WTC11 (cell line): ENCODE results near the gene SMYD5. TPM values are rescaled to one million over a fixed set of nuclear protein-coding genes. Genes with fewer than 3 reads are reported as not detected.

Experiments used
- ATAC-seq: fragments of 200-7000 bp; cut with Tn5 transposase; 2 replicates; pipeline ENCODE4 v1.10.0; 2021; ENCODE audit warnings: mild to moderate bottlenecking, moderate library complexity
- CTCF ChIA-PET: fragments of 300-600 bp; sonication (Branson Sonifier 250); formaldehyde crosslinking; loops from one replicate; lab custom pipeline; 2021; ENCODE audit warnings: antibody characterized with exemption; lab: Charles Lee
- POLR2A ChIA-PET: fragments of 350-600 bp; sonication (Branson Sonifier 250); formaldehyde crosslinking; loops from one replicate; lab custom pipeline; 2021; ENCODE audit warnings: antibody characterized with exemption; lab: Charles Lee
- DNase-seq: peaks from one replicate; pipeline ENCODE4 v3.0.0; 2021; ENCODE audit warnings: low spot score
- H3K27ac Mint-ChIP-seq: 2 replicates; pipeline ENCODE4 v1.8.0; 2021; ENCODE audit warnings: mixed read lengths
- H3K27me3 Mint-ChIP-seq: 2 replicates; pipeline ENCODE4 v1.8.0; 2021; ENCODE audit warnings: low read depth, mild to moderate bottlenecking, moderate library complexity, mixed read lengths
- H3K36me3 Mint-ChIP-seq: 2 replicates; pipeline ENCODE4 v1.8.0; 2021; ENCODE audit warnings: mixed read lengths
- H3K4me1 Mint-ChIP-seq: 2 replicates; pipeline ENCODE4 v1.8.0; 2022; ENCODE audit warnings: mixed read lengths
- H3K4me3 Mint-ChIP-seq: 2 replicates; pipeline ENCODE4 v1.8.0; 2021; ENCODE audit warnings: mild to moderate bottlenecking, moderate library complexity, mixed read lengths
- H3K9me3 Mint-ChIP-seq: 2 replicates; pipeline ENCODE4 v1.8.0; 2021; ENCODE audit warnings: mixed read lengths
- ATF2 ChIP-seq: sonication (generic); formaldehyde crosslinking; IDR thresholded peaks from 2 replicates; pipeline ENCODE4 v1.8.1; 2022; ENCODE audit warnings: low read depth, missing genetic modification reagents, borderline replicate concordance
- ATF6 ChIP-seq: sonication (generic); formaldehyde crosslinking; IDR thresholded peaks from 2 replicates; pipeline ENCODE4 v1.8.1; 2023; ENCODE audit warnings: mild to moderate bottlenecking, missing genetic modification reagents
- CREB1 ChIP-seq: sonication (generic); formaldehyde crosslinking; IDR thresholded peaks from 2 replicates; pipeline ENCODE4 v1.8.0; 2023; ENCODE audit warnings: mild to moderate bottlenecking, missing genetic modification reagents
- CTCF ChIP-seq: fragments of 200-600 bp; IDR thresholded peaks from 2 replicates; pipeline ENCODE4 v1.8.0; 2022; ENCODE audit warnings: antibody characterized with exemption
- E2F1 ChIP-seq: sonication (generic); formaldehyde crosslinking; IDR thresholded peaks from 2 replicates; pipeline ENCODE4 v1.8.0; 2022; ENCODE audit warnings: mild to moderate bottlenecking, missing genetic modification reagents
- FOXJ3 ChIP-seq: sonication (generic); formaldehyde crosslinking; IDR thresholded peaks from 2 replicates; pipeline ENCODE4 v1.9.0; 2021; ENCODE audit warnings: missing genetic modification reagents, mild to moderate bottlenecking, borderline replicate concordance
- PREB ChIP-seq: sonication (generic); formaldehyde crosslinking; IDR thresholded peaks from 2 replicates; pipeline ENCODE4 v1.8.1; 2022; ENCODE audit warnings: mild to moderate bottlenecking, missing genetic modification reagents, moderate library complexity, borderline replicate concordance
- SP1 ChIP-seq: sonication (generic); formaldehyde crosslinking; conservative IDR thresholded peaks from 2 replicates; pipeline ENCODE4 v1.8.1; 2022; ENCODE audit warnings: missing genetic modification reagents
- STAT6 ChIP-seq: sonication (generic); formaldehyde crosslinking; conservative IDR thresholded peaks from 2 replicates; pipeline ENCODE4 v1.8.1; 2023; ENCODE audit warnings: mild to moderate bottlenecking, low read depth, missing genetic modification reagents, moderate library complexity
- TP53 ChIP-seq: sonication (generic); formaldehyde crosslinking; IDR thresholded peaks from 2 replicates; pipeline ENCODE4 v1.8.1; 2023; ENCODE audit warnings: mild to moderate bottlenecking, missing genetic modification reagents
- ZNF416 ChIP-seq: fragments of 250-450 bp; sonication (Bioruptor Pico); IDR thresholded peaks from 2 replicates; pipeline ENCODE4 v1.9.0; 2021; ENCODE audit warnings: mild to moderate bottlenecking, inconsistent platforms
- ZSCAN18 ChIP-seq: fragments of 250-450 bp; sonication (Bioruptor Pico); IDR thresholded peaks from 2 replicates; pipeline ENCODE4 v2.1.2; 2022; ENCODE audit warnings: mild to moderate bottlenecking, moderate library complexity
- total RNA-seq: library from RNA; stranded (reverse); gene quantifications from 3 replicates; pipeline ENCODE4 v1.2.3, GENCODE V29; 2021

Gene SMYD5
- total RNA-seq, 1 experiment from 2014 or later = 46.7 TPM

- CTCF ChIA-PET = interaction anchor here (1.1 to 1.8 kb wide), 2 partner anchors 43 to 282 kb away, joined by 3 to 5 read pairs; no protein-coding TSS in a partner anchor
- no peak; the same call in 1 of the 2 replicates for ATAC-seq
- no peak for TF ChIP-seq SP1
- TF ChIP-seq ZNF416 (CRISPR knock-in tag) = 0 out of 2 replicates have a peak, but pooled peaks have one; percentile 15
- TF ChIP-seq, all 79 proteins: peak for 1
- no peaks in the 10 kb centered on the region; the same call in 1 of the 2 replicates for H3K27me3 Mint-ChIP-seq
- no peak for DNase-seq
- H3K36me3 Mint-ChIP-seq = peaks cover 40% of the 10 kb centered on the region
- H3K9me3 Mint-ChIP-seq = no peaks in the 10 kb centered on the region
- H3K4me3 Mint-ChIP-seq = no peak overlapping the region
- H3K4me1 Mint-ChIP-seq = peaks cover 6% of the 10 kb centered on the region; the same call in 1 of the 2 replicates
- 0 out of 2 replicates have a peak overlapping the region, but pooled peaks have one; percentile 17 for H3K27ac Mint-ChIP-seq
- POLR2A ChIA-PET = no interaction called here
Observed at GRCh38 chr2:73255007-73255644, 41.1 kb downstream of the SMYD5 start.

GRCh38 chr2:73255907-73256617 lies 42.0 kb downstream of the SMYD5 start:
- Mint-ChIP-seq H3K9me3 (no peaks in the 10 kb centered on the region), H3K27ac (no peak overlapping the region), H3K4me3 (no peak overlapping the region), H3K27me3 (no peaks in the 10 kb centered on the region; the same call in 1 of the 2 replicates), H3K4me1 (peaks cover 11% of the 10 kb centered on the region), H3K36me3 (peaks cover 30% of the 10 kb centered on the region)
- ChIA-PET CTCF (interaction anchor here (0.9 to 2.2 kb wide), 7 partner anchors 17 to 283 kb away, joined by 3 to 5 read pairs (median 4); partner anchors contain the start of gene PRADC1), POLR2A (interaction anchor here (1.8 kb wide), 1 partner anchor 12 kb away, joined by 9 read pairs; no protein-coding TSS in a partner anchor)
- ATAC-seq = no peak; the same call in 1 of the 2 replicates
- TF ChIP-seq ZSCAN18 (CRISPR knock-in tag) (no peak), E2F1 (CRISPR knock-in tag) (no peak), CREB1 (CRISPR knock-in tag) (no peak), ATF2 (CRISPR knock-in tag) (no peak), ATF6 (CRISPR knock-in tag) (no peak), FOXJ3 (CRISPR knock-in tag) (no peak), CTCF (no peak), STAT6 (CRISPR knock-in tag) (no peak), TP53 (CRISPR knock-in tag) (no peak), PREB (CRISPR knock-in tag) (no peak)
- no peak for DNase-seq
